Immature natural killer cell (primary cell): ENCODE measurements around the gene PSMA8. TPM values are rescaled to one million over a fixed set of nuclear protein-coding genes. Genes with fewer than 3 reads are reported as not detected.
"Not testable (repeated sequence)": the region's sequence is repeated elsewhere in the genome, so short reads cannot be mapped to it uniquely, and the experiment has no call there.

Source experiments
- DNase-seq, 3 donors: peaks; one replicate each; pipeline ENCODE4 v3.0.0; 2022; ENCODE audit warnings: mixed read lengths in 1 of 3
- H3K27ac Mint-ChIP-seq, 6 donors: one replicate each; pipeline ENCODE4 v1.8.0; 2020; ENCODE audit warnings: mixed read lengths in 6 of 6, mild to moderate bottlenecking in 5 of 6, inconsistent platforms in 4 of 6, moderate library complexity in 3 of 6
- H3K27me3 Mint-ChIP-seq, 3 donors: one replicate each; pipeline ENCODE4 v1.8.0; 2020 to 2021; ENCODE audit warnings: low read depth in 3 of 3, mild to moderate bottlenecking in 3 of 3, mixed read lengths in 3 of 3, moderate library complexity in 3 of 3, inconsistent platforms in 1 of 3
- H3K36me3 Mint-ChIP-seq, 3 donors: one replicate each; pipeline ENCODE4 v1.8.0; 2020; ENCODE audit warnings: mixed read lengths in 3 of 3, inconsistent platforms in 2 of 3, mild to moderate bottlenecking in 2 of 3
- H3K4me1 Mint-ChIP-seq, 2 donors: one replicate each; pipeline ENCODE4 v1.8.0; 2020; ENCODE audit warnings: inconsistent platforms in 2 of 2, mild to moderate bottlenecking in 2 of 2, mixed read lengths in 2 of 2, moderate library complexity in 1 of 2
- H3K4me3 Mint-ChIP-seq, 5 donors: one replicate each; pipeline ENCODE4 v1.8.0; 2020; ENCODE audit warnings: mild to moderate bottlenecking in 5 of 5, mixed read lengths in 5 of 5, inconsistent platforms in 3 of 5, moderate library complexity in 3 of 5
- H3K9me3 Mint-ChIP-seq, 6 donors: one replicate each; pipeline ENCODE4 v1.8.0; 2020; ENCODE audit warnings: mild to moderate bottlenecking in 6 of 6, mixed read lengths in 6 of 6, inconsistent platforms in 4 of 6, moderate library complexity in 3 of 6
- polyA plus RNA-seq, 3 donors: library from polyadenylated mRNA; unstranded; fragments of 300-500 nt; fragmentation: Illumina TruSeq; gene quantifications; one replicate each; pipeline ENCODE4 v1.2.3, GENCODE V29; 2021

PSMA8 gene
- polyA plus RNA-seq, 3 donors from 2014 or later: 1.4 to 3.2 TPM; not detected in 1

DNA sequence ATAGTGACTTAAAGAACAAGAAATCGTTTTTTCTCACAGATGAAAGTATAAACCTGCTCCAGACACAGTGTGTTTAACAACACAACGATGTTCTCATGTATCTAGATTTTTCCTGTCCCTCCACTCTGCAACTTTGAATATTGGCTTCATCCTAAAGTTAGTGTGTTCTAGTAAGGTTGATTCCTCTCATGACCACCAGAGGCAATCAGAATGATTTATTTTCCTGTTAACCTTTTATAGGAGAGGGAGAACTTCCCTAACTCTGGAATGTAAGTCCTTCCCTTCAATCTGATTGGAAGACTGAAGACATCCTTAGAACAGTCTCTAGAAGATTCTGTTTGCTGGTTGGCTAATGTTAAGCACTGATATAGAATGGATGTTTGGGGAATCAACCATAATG is 51.6 kb downstream of the PSMA8 start:
- Mint-ChIP-seq H3K9me3 (no peaks in the 10 kb centered on the region), H3K4me3 (no peak overlapping the region), H3K36me3 (no peaks in the 10 kb centered on the region), H3K27ac (no peak overlapping the region), H3K27me3 (peaks cover 0 to 2% (median 0%) of the 10 kb centered on the region in 3 donors), H3K4me1 (peaks cover 5 to 23% of the 10 kb centered on the region in 2 donors)
- no peak for DNase-seq

DNA sequence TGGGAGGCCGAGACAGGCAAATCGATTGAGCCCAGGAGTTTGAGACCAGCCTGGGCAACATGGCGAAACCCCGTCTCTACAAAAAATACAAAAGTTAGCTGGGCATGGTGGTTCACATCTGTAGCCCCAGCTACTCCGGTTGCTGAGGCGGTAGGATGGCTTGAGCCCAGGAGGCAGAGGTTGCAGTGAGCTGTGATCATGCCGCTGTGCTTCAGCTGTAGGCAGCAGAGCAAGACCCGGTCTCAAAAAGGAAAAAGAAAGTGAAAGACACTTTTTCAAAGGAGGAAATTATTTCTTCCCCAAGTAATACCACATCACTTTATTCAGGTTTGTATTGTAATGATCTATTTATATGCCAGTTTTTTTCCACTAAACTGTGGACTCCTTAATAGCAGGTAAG is 56.8 kb downstream of the PSMA8 start:
- no peaks in the 10 kb centered on the region for H3K27me3 Mint-ChIP-seq
- H3K36me3 Mint-ChIP-seq: no peaks in the 10 kb centered on the region
- peak; percentile 26 to 34 (median 26) for DNase-seq
- H3K4me1 Mint-ChIP-seq: peaks cover 11 to 23% of the 10 kb centered on the region in 2 donors
- H3K27ac Mint-ChIP-seq: peak overlapping the region; percentile 73 to 85 (median 82)
- peak overlapping the region; percentile 75 to 85 (median 81) for H3K4me3 Mint-ChIP-seq
- no peaks in the 10 kb centered on the region for H3K9me3 Mint-ChIP-seq

DNA sequence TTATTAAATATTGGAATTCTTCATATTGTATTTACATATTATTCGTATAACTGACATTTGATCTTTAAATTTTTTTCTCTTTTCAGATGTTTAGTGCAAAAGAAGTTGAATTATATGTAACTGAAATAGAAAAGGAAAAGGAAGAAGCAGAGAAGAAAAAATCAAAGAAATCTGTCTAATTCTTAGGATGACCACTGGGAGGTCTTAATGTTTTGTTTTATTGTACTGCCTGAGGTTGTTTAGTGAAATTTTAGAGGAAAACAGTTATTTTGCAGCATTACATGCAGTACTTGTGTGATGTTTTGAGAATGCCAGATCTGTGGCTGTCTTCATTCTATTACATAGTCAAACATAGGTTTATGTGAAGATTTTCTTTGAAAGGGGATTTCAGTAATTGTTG is 58.6 kb downstream of the PSMA8 start:
- no peak for DNase-seq
- Mint-ChIP-seq H3K36me3 (no peaks in the 10 kb centered on the region), H3K27me3 (peaks cover 0 to 5% (median 3%) of the 10 kb centered on the region in 3 donors), H3K4me3 (no peak overlapping the region), H3K27ac (no peak overlapping the region), H3K9me3 (no peaks in the 10 kb centered on the region), H3K4me1 (peaks cover 11 to 23% of the 10 kb centered on the region in 2 donors)

DNA sequence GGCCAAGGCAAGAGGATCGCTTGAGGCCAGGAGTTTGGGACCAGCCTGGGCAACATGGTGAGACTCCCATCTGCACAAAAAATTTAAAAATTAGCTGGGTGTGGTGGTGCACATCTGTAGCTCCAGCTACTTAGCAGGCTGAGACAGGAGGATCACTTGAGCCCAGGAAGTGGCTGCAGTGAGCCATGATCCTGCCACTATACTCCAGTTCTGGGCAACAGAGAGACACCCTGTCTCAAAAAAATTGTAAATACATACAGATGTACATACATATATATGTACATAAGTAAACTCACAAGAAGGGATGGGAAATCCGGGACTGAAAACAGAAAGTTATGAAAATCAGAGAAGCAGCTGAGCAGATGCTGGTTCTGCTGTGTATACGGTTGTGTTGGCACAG is 62.9 kb downstream of the PSMA8 start:
- H3K9me3 Mint-ChIP-seq: peaks cover 0 to 3% (median 0%) of the 10 kb centered on the region in 6 donors
- peaks cover 0 to 5% (median 3%) of the 10 kb centered on the region in 3 donors for H3K27me3 Mint-ChIP-seq
- no peak overlapping the region for H3K27ac Mint-ChIP-seq
- no peak for DNase-seq
- no peak overlapping the region for H3K4me3 Mint-ChIP-seq
- no peaks in the 10 kb centered on the region for H3K36me3 Mint-ChIP-seq
- no peaks in the 10 kb centered on the region for H3K4me1 Mint-ChIP-seq

DNA sequence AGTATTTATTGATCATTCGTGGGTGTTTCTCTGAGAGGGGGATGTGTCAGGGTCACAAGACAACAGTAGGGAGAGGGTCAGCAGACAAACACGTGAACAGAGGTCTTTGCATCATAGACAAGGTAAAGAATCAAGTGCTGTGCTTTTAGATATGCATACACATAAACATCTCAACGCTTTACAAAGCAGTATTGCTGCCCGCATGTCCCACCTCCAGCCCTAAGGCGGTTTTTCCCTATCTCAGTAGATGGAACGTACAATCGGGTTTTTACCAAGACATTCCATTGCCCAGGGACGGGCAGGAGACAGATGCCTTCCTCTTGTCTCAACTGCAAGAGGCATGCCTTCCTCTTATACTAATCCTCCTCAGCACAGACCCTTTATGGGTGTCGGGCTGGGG is 68.3 kb downstream of the PSMA8 start:
- H3K27me3 Mint-ChIP-seq, H3K36me3 Mint-ChIP-seq, DNase-seq, H3K27ac Mint-ChIP-seq, H3K4me3 Mint-ChIP-seq, H3K4me1 Mint-ChIP-seq, H3K9me3 Mint-ChIP-seq: not testable (repeated sequence)

DNA sequence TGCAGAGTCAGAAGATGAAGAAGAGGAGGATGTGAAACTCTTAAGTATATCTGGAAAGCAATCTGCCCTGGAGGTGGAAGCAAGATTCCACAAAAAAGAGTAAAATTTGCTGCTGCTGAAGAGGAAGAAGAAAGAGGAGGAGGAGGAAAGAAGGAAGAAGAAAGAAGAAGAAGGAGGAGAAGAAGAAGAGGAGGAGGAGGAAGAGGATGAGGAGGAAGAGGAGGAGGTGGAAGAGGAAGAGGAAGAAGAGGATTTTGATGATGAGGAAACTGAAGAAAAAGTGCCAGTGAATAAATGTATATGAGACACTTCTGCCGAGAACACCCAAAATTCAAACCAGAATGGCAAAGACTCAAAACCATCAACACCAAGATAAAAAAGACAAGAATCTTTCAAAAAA is 71.6 kb downstream of the PSMA8 start:
- peaks cover 0 to 1% (median 0%) of the 10 kb centered on the region in 6 donors for H3K9me3 Mint-ChIP-seq
- H3K36me3 Mint-ChIP-seq: no peaks in the 10 kb centered on the region
- DNase-seq: no peak
- peaks cover 1 to 5% (median 1%) of the 10 kb centered on the region in 3 donors for H3K27me3 Mint-ChIP-seq
- no peak overlapping the region for H3K4me3 Mint-ChIP-seq
- no peak overlapping the region for H3K27ac Mint-ChIP-seq
- no peaks in the 10 kb centered on the region for H3K4me1 Mint-ChIP-seq

DNA sequence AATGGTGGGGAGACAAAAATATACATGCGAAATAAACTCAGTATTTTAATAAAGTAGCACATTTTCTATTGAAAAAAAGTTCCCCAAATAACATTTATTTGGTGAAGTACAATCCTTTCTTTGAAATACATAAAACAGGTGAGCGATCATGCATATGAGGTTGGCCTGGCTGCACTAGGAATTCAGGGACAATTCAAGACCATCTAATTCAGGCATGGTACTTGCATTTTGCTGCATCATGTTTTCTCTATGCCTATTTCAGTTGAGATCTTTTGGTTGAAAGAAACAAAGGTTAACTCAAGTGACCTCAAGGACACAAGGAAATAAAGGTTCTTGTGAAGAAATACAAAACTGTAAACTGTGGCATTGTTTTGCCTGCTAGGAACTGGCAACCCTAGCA is 72.8 kb downstream of the PSMA8 start:
- Mint-ChIP-seq H3K27ac (no peak overlapping the region), H3K9me3 (peaks cover 0 to 1% (median 0%) of the 10 kb centered on the region in 6 donors), H3K4me3 (no peak overlapping the region), H3K36me3 (no peaks in the 10 kb centered on the region), H3K27me3 (peaks cover 1 to 5% (median 1%) of the 10 kb centered on the region in 3 donors), H3K4me1 (no peaks in the 10 kb centered on the region)
- no peak for DNase-seq

DNA sequence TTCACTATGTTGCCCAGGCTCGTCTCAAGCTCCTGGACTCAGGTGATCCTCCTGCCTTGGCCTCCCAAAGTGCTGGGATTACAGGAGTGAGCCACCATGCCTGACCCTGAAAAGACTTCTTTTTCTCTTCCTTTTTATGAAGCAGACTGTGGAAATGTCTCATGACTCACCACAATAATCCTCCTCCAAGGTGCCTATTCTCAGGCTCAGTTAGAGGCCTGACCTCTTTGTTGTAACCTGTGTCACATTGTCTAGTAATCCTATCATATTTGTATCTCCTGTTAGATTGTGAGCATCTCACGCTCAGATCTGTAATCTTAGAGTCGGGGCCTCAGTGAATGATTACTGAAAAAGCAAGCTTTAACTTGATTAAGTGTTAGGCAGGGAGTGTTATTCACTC is 74.3 kb downstream of the PSMA8 start:
- peaks cover 1 to 5% (median 1%) of the 10 kb centered on the region in 3 donors for H3K27me3 Mint-ChIP-seq
- H3K36me3 Mint-ChIP-seq: no peaks in the 10 kb centered on the region
- no peaks in the 10 kb centered on the region for H3K4me1 Mint-ChIP-seq
- no peak overlapping the region for H3K27ac Mint-ChIP-seq
- H3K9me3 Mint-ChIP-seq: peaks cover 0 to 1% (median 0%) of the 10 kb centered on the region in 6 donors
- DNase-seq: no peak
- H3K4me3 Mint-ChIP-seq: no peak overlapping the region

DNA sequence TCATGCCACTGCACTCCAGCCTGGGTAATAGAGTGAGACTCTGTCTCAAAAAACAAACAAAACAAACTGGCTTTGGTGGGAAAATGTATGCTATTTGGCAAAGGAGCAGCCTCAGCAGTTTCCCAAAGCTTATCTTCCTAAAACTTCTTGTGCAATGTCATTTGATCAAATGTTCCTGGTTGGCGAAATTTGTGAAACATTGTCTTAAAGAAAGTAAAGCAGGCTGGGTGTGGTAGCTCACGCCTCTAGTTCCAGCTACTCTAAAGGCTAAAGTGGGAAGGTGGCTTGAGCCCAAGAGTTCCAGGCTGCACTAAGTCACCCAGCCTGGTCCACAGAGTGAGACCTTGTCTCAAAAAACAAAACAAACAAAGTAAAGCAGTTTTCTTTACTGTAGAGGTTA is 75.3 kb downstream of the PSMA8 start:
- Mint-ChIP-seq H3K27me3 (peaks cover 1 to 5% (median 1%) of the 10 kb centered on the region in 3 donors), H3K4me3 (no peak overlapping the region)

DNA sequence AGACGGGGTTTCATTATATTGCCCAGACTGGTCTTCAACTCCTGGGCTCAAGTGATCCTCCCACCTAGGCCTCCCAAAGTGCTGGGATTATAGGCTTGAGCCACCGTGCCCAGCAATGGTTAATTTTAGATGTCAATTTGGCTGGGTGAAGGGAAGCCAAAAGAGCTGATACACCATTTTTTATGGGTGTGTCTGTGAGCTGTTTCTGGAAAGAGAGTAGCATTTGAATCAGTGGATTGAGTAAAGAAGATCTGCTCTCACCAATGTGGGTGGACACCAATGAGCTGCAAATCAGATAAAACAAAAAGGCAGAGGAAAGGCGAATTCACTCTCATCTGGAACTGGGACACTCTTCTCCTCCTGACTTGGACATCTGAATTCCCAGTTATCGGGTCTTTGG is 76.5 kb downstream of the PSMA8 start:
- no peak overlapping the region for H3K27ac Mint-ChIP-seq
- DNase-seq: no peak
- H3K4me3 Mint-ChIP-seq: no peak overlapping the region
- no peaks in the 10 kb centered on the region for H3K9me3 Mint-ChIP-seq
- no peaks in the 10 kb centered on the region for H3K36me3 Mint-ChIP-seq
- peaks cover 4 to 8% of the 10 kb centered on the region in 2 donors for H3K4me1 Mint-ChIP-seq
- H3K27me3 Mint-ChIP-seq: peaks cover 1 to 9% (median 4%) of the 10 kb centered on the region in 3 donors

More for the DNA sequence above, 75.3 kb downstream of the PSMA8 start:
- H3K4me1 Mint-ChIP-seq: no peaks in the 10 kb centered on the region
- H3K36me3 Mint-ChIP-seq: no peaks in the 10 kb centered on the region
- no peaks in the 10 kb centered on the region for H3K9me3 Mint-ChIP-seq
- no peak for DNase-seq
- no peak overlapping the region for H3K27ac Mint-ChIP-seq

DNA sequence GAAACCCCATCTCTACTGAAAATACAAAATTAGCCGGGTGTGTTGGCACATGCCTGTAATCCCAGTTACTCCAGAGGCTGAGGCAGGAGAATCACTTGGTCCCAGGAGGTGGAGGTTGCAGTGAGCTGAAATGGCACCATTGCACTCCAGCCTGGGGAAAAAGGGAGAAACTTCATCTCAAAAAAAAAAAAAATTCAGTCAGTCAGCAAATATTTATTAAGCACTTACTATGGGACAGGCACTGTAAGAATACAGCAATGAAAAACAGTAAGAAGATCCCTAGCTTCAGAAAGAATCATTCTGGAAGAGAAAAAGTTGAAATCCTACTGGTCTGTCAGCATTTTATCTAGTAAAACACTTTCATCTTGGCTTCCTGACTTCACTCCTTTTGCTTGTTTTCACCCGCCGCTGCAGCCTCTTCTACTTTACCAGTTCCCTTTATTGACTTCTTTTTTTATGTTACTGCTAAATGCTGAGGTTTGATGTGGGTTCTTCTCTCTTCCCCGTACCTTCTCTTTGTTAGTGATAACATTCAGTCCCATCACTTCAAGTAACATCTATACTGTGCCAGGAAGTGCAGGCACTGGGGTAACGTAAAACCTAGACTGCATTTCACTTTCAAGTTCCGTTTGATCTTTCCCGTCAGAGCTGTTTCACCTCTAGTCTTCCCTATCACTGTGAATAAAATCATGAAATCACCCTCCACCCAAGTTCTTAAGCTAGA is 81.7 kb downstream of the PSMA8 start:
- DNase-seq: peak in 1 of 3 donors; percentile 18
- peak overlapping the region; percentile 54 to 86 (median 74) for H3K4me3 Mint-ChIP-seq
- peak overlapping the region; percentile 5 to 73 (median 53) for H3K27ac Mint-ChIP-seq
- no peaks in the 10 kb centered on the region for H3K9me3 Mint-ChIP-seq
- peaks cover 1 to 4% (median 3%) of the 10 kb centered on the region in 3 donors for H3K27me3 Mint-ChIP-seq
- peaks cover 12 to 17% of the 10 kb centered on the region in 2 donors for H3K4me1 Mint-ChIP-seq
- no peaks in the 10 kb centered on the region for H3K36me3 Mint-ChIP-seq

DNA sequence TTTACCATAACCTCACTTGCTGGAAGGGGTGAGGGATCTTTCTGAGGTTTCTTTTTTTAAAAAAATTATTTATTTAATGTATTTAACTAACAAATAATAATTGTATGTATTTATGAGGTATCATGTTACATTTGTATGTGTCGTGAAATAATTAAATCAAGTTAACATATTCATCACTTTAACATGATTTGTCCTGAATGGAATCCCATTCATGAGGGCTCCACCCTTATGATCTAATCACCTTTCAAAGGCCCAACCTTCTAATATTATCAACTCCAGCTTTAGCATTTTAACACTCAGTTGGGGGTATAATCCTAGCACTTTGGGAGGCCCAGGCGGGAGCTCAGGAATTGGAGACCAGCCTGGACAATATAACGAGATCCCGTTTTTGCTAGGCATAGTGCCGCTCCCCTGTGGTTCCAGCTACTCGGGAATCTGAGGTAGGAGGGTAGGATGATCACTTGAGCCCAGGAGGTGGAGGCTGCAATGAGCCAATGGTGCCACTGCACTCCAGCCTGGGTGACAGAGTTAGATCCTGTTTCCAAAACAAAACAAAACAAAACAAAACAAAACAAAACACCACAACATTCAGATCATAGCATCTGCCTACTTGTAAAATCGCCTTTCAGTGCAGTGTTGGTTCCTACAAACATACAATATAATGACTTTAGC is 91.5 kb downstream of the PSMA8 start:
- Mint-ChIP-seq H3K4me3 (peak overlapping the region; percentile 87 to 94 (median 91)), H3K36me3 (no peaks in the 10 kb centered on the region), H3K9me3 (no peaks in the 10 kb centered on the region), H3K27me3 (peaks cover 0 to 19% (median 2%) of the 10 kb centered on the region in 3 donors), H3K4me1 (peaks cover 15 to 22% of the 10 kb centered on the region in 2 donors), H3K27ac (peak overlapping the region in 2 of 6 donors; percentile 79 to 89)
- no peak for DNase-seq

DNA sequence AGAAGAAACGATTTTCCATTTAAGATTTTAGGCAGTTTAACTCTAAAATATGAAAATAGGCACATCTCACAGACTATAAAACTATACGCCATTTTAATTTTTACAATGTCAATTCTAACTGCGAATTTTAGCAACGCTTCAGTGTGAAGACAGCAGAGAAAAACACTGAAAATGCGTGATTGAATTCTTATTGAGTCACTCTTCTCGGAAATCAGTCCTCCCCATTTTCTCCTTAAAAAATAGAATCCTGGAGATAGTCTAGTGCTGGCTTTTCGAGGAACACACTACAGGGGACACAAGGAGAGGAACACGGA is 92.2 kb downstream of the PSMA8 start:
- Mint-ChIP-seq H3K4me1 (peaks cover 15 to 22% of the 10 kb centered on the region in 2 donors), H3K27me3 (peaks cover 0 to 23% (median 4%) of the 10 kb centered on the region in 3 donors), H3K36me3 (no peaks in the 10 kb centered on the region), H3K4me3 (peak overlapping the region; percentile 87 to 94 (median 91)), H3K9me3 (no peaks in the 10 kb centered on the region), H3K27ac (peak overlapping the region in 5 of 6 donors; percentile 73 to 89 (median 79))
- no peak for DNase-seq
